Type B pancreatic cell (in vitro differentiated cells): ENCODE results near the gene CYP4Z1. TPM values are rescaled to one million over a fixed set of nuclear protein-coding genes. Genes with fewer than 3 reads are reported as not detected.
"Not testable (repeated sequence)": the region's sequence is repeated elsewhere in the genome, so short reads cannot be mapped to it uniquely, and the experiment has no call there.

ENCODE experiments used
- DNase-seq: peaks from one replicate; pipeline ENCODE4 v3.0.0; 2021; ENCODE audit warnings: mixed read lengths; ENCODE audit not compliant: unreplicated experiment; ENCODE audit errors: extremely low spot score
- H3K27ac Mint-ChIP-seq: 2 replicates; pipeline ENCODE4 v1.8.0; 2021; ENCODE audit warnings: mild to moderate bottlenecking, mixed read lengths
- H3K27me3 Mint-ChIP-seq: 2 replicates; pipeline ENCODE4 v1.8.0; 2021; ENCODE audit warnings: mixed read lengths
- H3K36me3 Mint-ChIP-seq: 2 replicates; pipeline ENCODE4 v1.8.0; 2021; ENCODE audit warnings: mixed read lengths
- H3K4me1 Mint-ChIP-seq: one replicate; pipeline ENCODE4 v1.8.0; 2021; ENCODE audit warnings: mixed read lengths; ENCODE audit not compliant: unreplicated experiment
- H3K4me3 Mint-ChIP-seq: 2 replicates; pipeline ENCODE4 v1.8.0; 2021; ENCODE audit warnings: mild to moderate bottlenecking, mixed read lengths
- H3K9me3 Mint-ChIP-seq: 2 replicates; pipeline ENCODE4 v1.8.0; 2021; ENCODE audit warnings: mixed read lengths
- CTCF ChIP-seq: fragments of 200-600 bp; sonication (generic); conservative IDR thresholded peaks from 2 replicates; pipeline ENCODE4 v1.5.0; 2021; ENCODE audit warnings: antibody characterized with exemption, mild to moderate bottlenecking
- total RNA-seq: library from RNA; stranded (reverse); gene quantifications from 2 replicates; pipeline ENCODE4 v1.2.1, GENCODE V29; 2021; ENCODE audit warnings: low replicate concordance

Gene CYP4Z1
- total RNA-seq, 1 donor from 2014 or later, result not detected

GRCh38 chr1:47091476-47091875 lies 24.4 kb downstream of the CYP4Z1 start:
- H3K27ac Mint-ChIP-seq, H3K4me3 Mint-ChIP-seq: not testable (repeated sequence)

GRCh38 chr1:47104816-47105215 lies 37.8 kb downstream of the CYP4Z1 start:
- H3K9me3 Mint-ChIP-seq, result no peaks in the 10 kb centered on the region
- no peak overlapping the region for H3K4me3 Mint-ChIP-seq
- H3K4me1 Mint-ChIP-seq, result no peaks in the 10 kb centered on the region
- no peak for DNase-seq
- no peak for TF ChIP-seq CTCF
- no peaks in the 10 kb centered on the region for H3K36me3 Mint-ChIP-seq
- peaks cover 5% of the 10 kb centered on the region for H3K27me3 Mint-ChIP-seq
- no peak overlapping the region for H3K27ac Mint-ChIP-seq

More at GRCh38 chr1:47091476-47091875, 24.4 kb downstream of the CYP4Z1 start:
- DNase-seq, H3K9me3 Mint-ChIP-seq, H3K36me3 Mint-ChIP-seq, H3K4me1 Mint-ChIP-seq, H3K27me3 Mint-ChIP-seq: not testable (repeated sequence)
- TF ChIP-seq CTCF, result peak; percentile 64

GRCh38 chr1:47106792-47107191 lies 39.8 kb downstream of the CYP4Z1 start:
- Mint-ChIP-seq H3K9me3 (no peaks in the 10 kb centered on the region), H3K4me1 (no peaks in the 10 kb centered on the region), H3K4me3 (no peak overlapping the region), H3K27me3 (peaks cover 5% of the 10 kb centered on the region), H3K27ac (no peak overlapping the region), H3K36me3 (no peaks in the 10 kb centered on the region)
- no peak for DNase-seq
- TF ChIP-seq CTCF, result no peak

GRCh38 chr1:47107851-47108574 lies 41.0 kb downstream of the CYP4Z1 start:
- not testable (repeated sequence) for H3K9me3 Mint-ChIP-seq, H3K27ac Mint-ChIP-seq, DNase-seq, H3K4me3 Mint-ChIP-seq, H3K36me3 Mint-ChIP-seq, H3K4me1 Mint-ChIP-seq, H3K27me3 Mint-ChIP-seq

- H3K27ac Mint-ChIP-seq, H3K4me1 Mint-ChIP-seq: not testable (repeated sequence)
Observed at GRCh38 chr1:47109482-47109881, 42.5 kb downstream of the CYP4Z1 start.

GRCh38 chr1:47113178-47113577 lies 46.1 kb downstream of the CYP4Z1 start:
- DNase-seq, result no peak
- Mint-ChIP-seq H3K27me3 (peaks cover 10% of the 10 kb centered on the region), H3K4me3 (no peak overlapping the region), H3K4me1 (no peaks in the 10 kb centered on the region), H3K27ac (no peak overlapping the region), H3K9me3 (no peaks in the 10 kb centered on the region), H3K36me3 (no peaks in the 10 kb centered on the region)
- no peak for TF ChIP-seq CTCF

More at GRCh38 chr1:47109482-47109881, 42.5 kb downstream of the CYP4Z1 start:
- not testable (repeated sequence) for H3K4me3 Mint-ChIP-seq, H3K9me3 Mint-ChIP-seq, DNase-seq, H3K27me3 Mint-ChIP-seq, H3K36me3 Mint-ChIP-seq

- H3K36me3 Mint-ChIP-seq, result not testable (repeated sequence)
Observed at GRCh38 chr1:47121039-47121438, 54.0 kb downstream of the CYP4Z1 start.

GRCh38 chr1:47124834-47125233 lies 57.8 kb downstream of the CYP4Z1 start:
- H3K9me3 Mint-ChIP-seq, H3K4me1 Mint-ChIP-seq, H3K4me3 Mint-ChIP-seq, DNase-seq, H3K36me3 Mint-ChIP-seq, H3K27ac Mint-ChIP-seq: not testable (repeated sequence)
- H3K27me3 Mint-ChIP-seq, result peaks cover 18% of the 10 kb centered on the region

More at GRCh38 chr1:47121039-47121438, 54.0 kb downstream of the CYP4Z1 start:
- DNase-seq, H3K27ac Mint-ChIP-seq, H3K4me3 Mint-ChIP-seq, H3K9me3 Mint-ChIP-seq, H3K4me1 Mint-ChIP-seq: not testable (repeated sequence)
- peaks cover 13% of the 10 kb centered on the region for H3K27me3 Mint-ChIP-seq

- H3K27ac Mint-ChIP-seq, DNase-seq, H3K4me3 Mint-ChIP-seq, H3K36me3 Mint-ChIP-seq, H3K9me3 Mint-ChIP-seq, H3K4me1 Mint-ChIP-seq: not testable (repeated sequence)
- H3K27me3 Mint-ChIP-seq, result peaks cover 14% of the 10 kb centered on the region
Observed at GRCh38 chr1:47126997-47127396, 60.0 kb downstream of the CYP4Z1 start.
